HFF-Myc (cell line): ENCODE results near the gene ANGPTL1.
"Not testable (repeated sequence)": the region's sequence is repeated elsewhere in the genome, so short reads cannot be mapped to it uniquely, and the experiment has no call there.

Experiments used
- DNase-seq: peaks from one replicate; pipeline ENCODE4 v3.0.0-alpha.2; 2011; ENCODE audit warnings: low read depth; ENCODE audit errors: extremely low read depth
- H3K4me3 ChIP-seq: replicated peaks from 2 replicates; pipeline ENCODE4 v1.5.1; 2011; ENCODE audit warnings: low read depth, mild to moderate bottlenecking, control low read depth, low read length
- CTCF ChIP-seq: IDR thresholded peaks from 2 replicates; pipeline ENCODE4 v1.5.1; 2012; ENCODE audit warnings: mild to moderate bottlenecking, low read depth, low read length, control low read depth; ENCODE audit errors: missing control alignments

The ANGPTL1 gene

DNA sequence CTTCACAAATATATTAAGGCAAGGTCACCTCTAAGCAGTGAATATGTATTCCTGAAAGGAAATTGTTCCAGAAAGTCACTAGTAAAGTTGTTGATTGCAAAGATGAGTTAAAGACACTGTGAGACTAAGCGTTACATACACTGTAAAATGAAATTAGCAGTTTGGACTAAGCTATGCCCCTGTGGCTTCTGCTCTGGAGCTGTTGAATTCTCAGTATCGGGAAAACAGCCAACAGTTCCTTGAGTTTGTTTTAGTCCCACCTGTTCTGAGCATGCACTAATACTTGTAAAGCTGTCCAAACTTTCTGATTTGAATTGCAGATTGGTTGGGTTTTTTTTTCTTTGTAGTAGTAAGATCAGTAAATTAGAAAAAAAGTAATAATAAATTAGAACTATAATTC is 21.0 kb downstream of the ANGPTL1 start:
- no peak overlapping the region for H3K4me3 ChIP-seq
- TF ChIP-seq CTCF: no peak
- no peak for DNase-seq

- not testable (repeated sequence) for DNase-seq, H3K4me3 ChIP-seq
Observed at GRCh38 chr1:178847919-178848318, 23.0 kb downstream of the ANGPTL1 start.

GRCh38 chr1:178847396-178847849 is 23.5 kb downstream of the ANGPTL1 start:
- DNase-seq: no peak
- TF ChIP-seq CTCF: no peak
- H3K4me3 ChIP-seq: no peak overlapping the region

GRCh38 chr1:178846306-178846705 is 24.6 kb downstream of the ANGPTL1 start:
- no peak for TF ChIP-seq CTCF

GRCh38 chr1:178844436-178844835 is 26.4 kb downstream of the ANGPTL1 start:
- TF ChIP-seq CTCF: no peak
- DNase-seq: no peak
- no peak overlapping the region for H3K4me3 ChIP-seq

More at GRCh38 chr1:178846306-178846705, 24.6 kb downstream of the ANGPTL1 start:
- DNase-seq: no peak
- no peak overlapping the region for H3K4me3 ChIP-seq

- no peak for DNase-seq
- H3K4me3 ChIP-seq: no peak overlapping the region
- TF ChIP-seq CTCF: no peak
Observed at GRCh38 chr1:178825167-178825566, 45.7 kb downstream of the ANGPTL1 start.

DNA sequence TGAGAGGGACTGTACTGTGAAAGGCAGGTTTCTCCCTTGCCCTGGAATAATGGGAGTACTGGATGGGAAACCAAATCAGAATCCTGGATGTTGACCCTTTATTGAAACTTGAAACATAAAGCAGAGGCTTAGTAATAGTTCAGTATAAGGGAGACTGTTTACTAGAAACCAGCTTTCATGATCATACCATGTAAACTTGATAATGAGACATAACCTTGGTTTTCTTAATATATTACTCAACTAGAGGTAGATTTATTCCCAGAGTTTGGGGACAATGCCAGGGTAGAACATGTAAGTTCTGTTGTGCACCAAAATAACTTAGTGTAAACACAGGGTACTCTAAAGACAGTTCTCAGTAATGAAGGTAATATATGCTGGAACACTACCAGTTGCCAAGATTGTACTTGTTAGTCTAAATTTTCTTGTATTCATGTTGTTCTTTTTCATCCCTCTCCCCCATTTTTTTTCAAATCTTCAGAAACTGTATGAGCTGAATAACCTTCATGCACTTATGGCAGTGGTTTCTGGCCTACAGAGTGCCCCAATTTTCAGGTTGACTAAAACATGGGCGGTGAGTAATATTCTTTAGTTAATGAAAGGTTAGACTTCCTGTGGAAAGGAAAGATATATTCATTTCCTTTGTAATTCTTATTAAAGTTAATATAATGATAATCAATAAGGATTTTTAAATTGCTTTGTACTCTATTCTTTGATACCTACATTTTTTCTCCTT is 49.6 kb downstream of the ANGPTL1 start:
- no peak for TF ChIP-seq CTCF
- no peak for DNase-seq
- no peak overlapping the region for H3K4me3 ChIP-seq
